NCI-H774 (cell line): ENCODE results near the gene C2CD2.

Experiments used
- DNase-seq: peaks from one replicate; lab custom pipeline; 2025; lab: John Stamatoyannopoulos, UW

The C2CD2 gene

GRCh38 chr21:41845310-41846032 is 108.3 kb downstream of the C2CD2 start:
- no peak for DNase-seq

- DNase-seq: no peak
These were observed 110.2 kb downstream of the C2CD2 start for GRCh38 chr21:41843584-41843983.

GRCh38 chr21:41840880-41841279 is 112.9 kb downstream of the C2CD2 start:
- DNase-seq: no peak

GRCh38 chr21:41839387-41840000 is 114.3 kb downstream of the C2CD2 start:
- no peak for DNase-seq

- no peak for DNase-seq
These were observed 116.0 kb downstream of the C2CD2 start for GRCh38 chr21:41837756-41838297.

GRCh38 chr21:41836166-41837015 is 117.4 kb downstream of the C2CD2 start:
- DNase-seq: no peak

- DNase-seq: no peak
These were observed 118.1 kb downstream of the C2CD2 start for GRCh38 chr21:41835711-41836154.
